ENCODE measurements around the gene SLC38A9. TPM values are rescaled to one million over a fixed set of nuclear protein-coding genes. Genes with fewer than 3 reads are reported as not detected.
"Not testable (repeated sequence)": the region's sequence is repeated elsewhere in the genome, so short reads cannot be mapped to it uniquely, and the experiment has no call there.

The SLC38A9 gene
- total RNA-seq, 1 experiment from 2014 or later, result 33.7 TPM

DNA sequence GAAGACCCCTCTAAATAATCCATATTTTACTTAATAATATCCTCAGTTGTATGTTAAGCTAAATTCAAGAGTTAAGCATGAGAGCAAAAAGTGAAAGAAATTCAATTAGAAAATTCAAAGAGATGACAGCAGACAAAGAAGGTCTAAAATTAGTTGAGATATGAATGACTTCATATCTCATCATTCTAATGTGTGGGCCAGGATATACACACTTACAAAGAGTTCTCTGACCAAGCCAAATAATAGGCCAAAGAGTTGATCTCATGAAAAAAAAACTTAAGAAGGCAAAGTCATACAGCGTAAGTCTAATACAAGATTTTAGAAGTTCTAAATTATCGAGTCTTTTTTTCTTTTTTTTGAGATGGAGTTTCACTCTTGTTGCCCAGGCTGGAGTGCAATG lies 89.7 kb downstream of the SLC38A9 start:
- Histone ChIP-seq H3K36me3 (no peaks in the 10 kb centered on the region), H3K9me3 (replicated peaks) (no peaks in the 10 kb centered on the region), H3K27ac (no peak overlapping the region), H3K27me3 (no peaks in the 10 kb centered on the region), H3K4me3 (no peak overlapping the region), H3K4me1 (no peaks in the 10 kb centered on the region; the same call in 1 of the 2 replicates)
- no peak for DNase-seq

DNA sequence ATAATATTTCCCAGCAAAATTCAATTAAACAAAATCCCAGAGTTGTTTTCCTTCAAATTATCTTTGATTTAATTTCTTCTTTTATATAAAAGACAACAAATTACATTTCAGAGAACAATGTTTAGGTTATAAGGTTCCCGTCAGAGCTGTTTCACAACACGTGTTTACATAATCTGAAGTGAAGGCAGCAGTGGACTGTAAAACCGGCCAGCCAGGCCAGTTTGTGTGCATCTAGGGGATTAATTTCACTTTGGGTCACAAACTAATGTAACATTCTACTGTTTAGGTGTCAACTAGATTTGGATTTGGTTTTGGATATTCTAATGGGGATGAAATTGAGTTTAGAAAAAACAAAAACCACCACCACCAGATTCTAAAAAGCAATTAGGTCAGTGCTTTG lies 90.9 kb downstream of the SLC38A9 start:
- H3K9me3 ChIP-seq (replicated peaks), result no peaks in the 10 kb centered on the region
- H3K4me1 ChIP-seq, result no peaks in the 10 kb centered on the region; the same call in 1 of the 2 replicates
- no peak overlapping the region for H3K4me3 ChIP-seq
- no peak for DNase-seq
- no peak overlapping the region for H3K27ac ChIP-seq
- no peaks in the 10 kb centered on the region for H3K36me3 ChIP-seq
- no peaks in the 10 kb centered on the region for H3K27me3 ChIP-seq

DNA sequence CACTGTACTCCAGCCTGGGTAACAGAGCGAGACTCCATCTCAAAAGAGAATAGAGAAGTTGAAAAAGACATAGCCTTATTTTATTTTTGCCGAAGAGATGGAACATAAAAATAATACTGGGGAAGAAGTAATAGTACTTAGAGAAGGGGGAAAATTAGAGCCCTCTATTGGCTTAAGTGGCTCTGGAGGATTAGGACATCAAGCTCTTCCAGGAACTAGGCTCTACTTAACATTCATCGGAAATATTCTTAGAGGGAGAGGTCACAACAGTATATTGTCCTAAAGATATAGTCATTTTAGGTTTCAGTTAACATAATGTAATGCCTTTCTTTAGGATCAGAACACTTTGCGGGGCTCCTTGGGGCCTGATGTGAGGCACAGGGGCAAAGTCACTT lies 91.4 kb downstream of the SLC38A9 start:
- Histone ChIP-seq H3K4me3 (no peak overlapping the region), H3K4me1 (no peaks in the 10 kb centered on the region), H3K27ac (no peak overlapping the region), H3K27me3 (no peaks in the 10 kb centered on the region), H3K9me3 (replicated peaks) (no peaks in the 10 kb centered on the region), H3K36me3 (no peaks in the 10 kb centered on the region)
- no peak for DNase-seq

DNA sequence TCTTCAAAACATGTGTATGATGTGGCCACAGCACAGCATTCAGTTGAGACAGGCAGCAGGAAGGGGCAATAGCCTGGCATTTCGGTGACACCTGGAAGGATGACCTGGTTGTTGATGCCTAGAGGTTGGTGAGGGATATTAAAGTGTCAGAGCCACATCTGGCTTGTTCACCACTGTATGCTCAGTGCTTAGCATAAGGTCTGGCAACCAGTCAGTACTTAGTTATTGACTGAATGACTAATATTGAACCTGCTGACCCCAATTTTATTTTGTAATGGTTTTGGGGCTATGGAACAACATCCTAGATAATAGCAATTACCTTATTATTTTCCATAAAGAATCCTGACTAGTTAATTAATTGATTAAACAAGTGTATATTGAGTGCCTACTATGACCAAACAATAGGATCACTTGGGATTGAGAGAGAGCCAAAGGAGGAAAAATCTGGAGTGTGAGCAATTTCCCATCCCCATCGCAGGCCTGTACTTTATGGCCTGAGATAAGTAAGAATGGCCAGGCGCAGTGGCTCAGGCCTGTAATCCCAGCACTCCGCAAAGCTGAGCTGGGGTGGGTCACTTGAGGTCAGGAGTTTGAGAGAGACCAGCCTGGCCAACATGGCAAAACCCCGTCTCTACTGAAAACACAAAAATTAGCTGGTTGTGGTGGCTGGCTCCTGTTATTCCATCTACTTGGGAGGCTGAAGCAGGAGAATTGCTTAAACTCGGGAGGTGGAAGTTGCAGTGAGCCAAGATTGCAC lies 91.9 kb downstream of the SLC38A9 start:
- Histone ChIP-seq H3K9me3 (replicated peaks) (no peaks in the 10 kb centered on the region), H3K4me1 (no peaks in the 10 kb centered on the region), H3K4me3 (no peak overlapping the region), H3K27ac (no peak overlapping the region), H3K36me3 (no peaks in the 10 kb centered on the region), H3K27me3 (no peaks in the 10 kb centered on the region)
- DNase-seq, result no peak

DNA sequence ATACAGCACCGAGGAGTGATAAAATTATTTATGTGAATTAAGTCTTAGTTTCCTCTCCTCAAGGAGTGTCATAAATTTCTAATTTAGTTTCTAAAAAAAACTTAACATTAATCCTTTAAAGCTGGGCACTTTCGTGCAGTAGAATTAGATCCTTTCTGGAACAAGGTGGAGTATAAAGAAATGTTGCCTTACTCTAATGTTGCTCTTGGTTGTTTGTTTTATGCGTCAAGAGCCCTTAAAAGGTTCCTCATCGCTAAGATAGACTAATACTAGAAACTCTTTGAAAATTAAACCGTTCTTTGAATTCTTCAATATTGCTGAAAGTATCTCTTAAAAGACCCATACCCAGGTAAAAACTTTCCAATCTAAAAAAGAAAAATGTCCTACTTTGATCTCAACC lies 93.8 kb downstream of the SLC38A9 start:
- no peaks in the 10 kb centered on the region for H3K36me3 ChIP-seq
- no peak overlapping the region for H3K27ac ChIP-seq
- H3K4me1 ChIP-seq, result no peaks in the 10 kb centered on the region
- no peaks in the 10 kb centered on the region for H3K27me3 ChIP-seq
- no peaks in the 10 kb centered on the region; the same call in 1 of the 2 replicates for H3K9me3 ChIP-seq (replicated peaks)
- no peak overlapping the region for H3K4me3 ChIP-seq
- no peak for DNase-seq

DNA sequence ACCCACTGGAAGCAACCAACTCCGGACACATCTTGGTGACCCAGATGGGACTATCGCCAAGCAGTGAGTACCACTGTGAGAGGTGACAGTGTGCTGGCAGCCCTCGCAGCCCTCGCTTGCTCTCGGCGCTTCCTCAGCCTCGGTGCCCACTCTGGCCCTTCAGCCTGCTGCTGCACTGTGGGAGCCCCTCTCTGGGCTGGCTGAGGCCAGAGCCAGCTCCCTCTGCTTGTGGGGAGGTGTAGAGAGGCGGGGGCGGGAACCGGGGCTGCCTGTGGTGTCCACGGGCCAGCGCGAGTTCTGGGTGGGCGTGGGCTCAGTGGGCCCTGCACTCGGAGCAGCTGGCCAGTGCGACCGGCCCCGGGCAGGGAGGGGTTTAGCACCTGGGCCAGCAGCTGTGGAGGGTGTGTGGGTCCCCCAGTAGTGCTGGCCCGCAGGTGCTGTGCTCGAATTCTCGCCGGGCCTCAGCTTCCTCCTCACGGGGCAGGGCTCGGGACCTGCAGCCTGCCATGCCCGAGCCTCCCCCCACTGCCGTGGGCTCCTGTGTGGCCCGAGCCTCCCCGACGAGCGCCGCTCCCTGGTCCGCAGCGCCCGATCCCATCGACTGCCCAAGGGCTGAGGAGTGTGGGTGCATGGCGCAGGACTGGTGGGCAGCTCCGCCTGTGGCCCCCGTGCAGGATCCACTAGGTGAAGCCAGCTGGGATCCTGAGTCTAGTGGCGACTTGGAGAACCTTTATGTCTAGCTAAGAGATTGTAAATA lies 98.8 kb downstream of the SLC38A9 start:
- Histone ChIP-seq H3K4me1 (no peaks in the 10 kb centered on the region), H3K27ac (no peak overlapping the region), H3K27me3 (no peaks in the 10 kb centered on the region), H3K9me3 (replicated peaks) (no peaks in the 10 kb centered on the region; the same call in 1 of the 2 replicates), H3K36me3 (no peaks in the 10 kb centered on the region), H3K4me3 (no peak overlapping the region)
- DNase-seq, result no peak

DNA sequence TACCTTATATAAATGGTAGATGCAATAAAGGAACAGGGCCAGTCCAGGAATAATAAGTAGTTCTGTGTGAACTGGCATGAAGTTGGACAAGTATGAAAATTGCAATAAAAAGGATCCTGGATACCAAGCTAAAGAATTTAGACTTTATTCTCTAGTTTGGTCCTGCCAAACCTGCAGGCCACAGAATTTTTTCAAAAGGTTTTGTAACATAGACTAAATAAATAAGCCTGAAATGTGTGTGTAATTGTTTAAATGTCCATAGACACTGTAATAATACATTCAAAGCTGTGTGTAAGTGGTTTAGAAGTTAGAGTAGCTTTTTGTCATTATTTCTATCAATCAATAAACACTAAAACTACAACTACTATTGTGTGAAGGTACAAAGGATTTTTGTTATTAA lies 101.6 kb downstream of the SLC38A9 start:
- Histone ChIP-seq H3K4me3 (no peak overlapping the region), H3K9me3 (replicated peaks) (no peaks in the 10 kb centered on the region; the same call in 1 of the 2 replicates), H3K36me3 (no peaks in the 10 kb centered on the region), H3K27ac (no peak overlapping the region), H3K4me1 (no peaks in the 10 kb centered on the region), H3K27me3 (no peaks in the 10 kb centered on the region)
- no peak for DNase-seq

DNA sequence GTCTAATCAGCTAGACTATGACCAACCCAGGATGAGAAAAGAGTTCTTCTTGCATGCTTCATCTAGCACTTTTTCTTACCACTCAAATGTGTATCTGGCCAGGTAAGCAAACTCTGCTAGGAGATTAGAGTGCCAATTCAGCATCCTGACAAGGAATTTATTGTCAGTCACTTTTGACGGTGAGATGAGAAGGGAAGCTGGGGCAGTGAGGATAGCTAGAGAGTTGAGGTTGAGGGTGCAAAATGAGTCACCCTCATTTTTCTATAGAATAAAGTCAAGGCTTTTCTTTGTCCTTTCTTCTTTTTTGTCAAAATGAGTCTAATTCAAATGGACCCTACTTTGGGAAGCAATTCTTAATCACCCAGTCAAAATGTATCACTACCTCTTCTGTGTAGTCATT lies 102.7 kb downstream of the SLC38A9 start:
- H3K4me1 ChIP-seq, result peaks cover 8% of the 10 kb centered on the region
- no peak overlapping the region for H3K4me3 ChIP-seq
- H3K9me3 ChIP-seq (replicated peaks), result no peaks in the 10 kb centered on the region; the same call in 1 of the 2 replicates
- H3K27me3 ChIP-seq, result no peaks in the 10 kb centered on the region
- no peak overlapping the region for H3K27ac ChIP-seq
- no peak for DNase-seq
- H3K36me3 ChIP-seq, result no peaks in the 10 kb centered on the region

DNA sequence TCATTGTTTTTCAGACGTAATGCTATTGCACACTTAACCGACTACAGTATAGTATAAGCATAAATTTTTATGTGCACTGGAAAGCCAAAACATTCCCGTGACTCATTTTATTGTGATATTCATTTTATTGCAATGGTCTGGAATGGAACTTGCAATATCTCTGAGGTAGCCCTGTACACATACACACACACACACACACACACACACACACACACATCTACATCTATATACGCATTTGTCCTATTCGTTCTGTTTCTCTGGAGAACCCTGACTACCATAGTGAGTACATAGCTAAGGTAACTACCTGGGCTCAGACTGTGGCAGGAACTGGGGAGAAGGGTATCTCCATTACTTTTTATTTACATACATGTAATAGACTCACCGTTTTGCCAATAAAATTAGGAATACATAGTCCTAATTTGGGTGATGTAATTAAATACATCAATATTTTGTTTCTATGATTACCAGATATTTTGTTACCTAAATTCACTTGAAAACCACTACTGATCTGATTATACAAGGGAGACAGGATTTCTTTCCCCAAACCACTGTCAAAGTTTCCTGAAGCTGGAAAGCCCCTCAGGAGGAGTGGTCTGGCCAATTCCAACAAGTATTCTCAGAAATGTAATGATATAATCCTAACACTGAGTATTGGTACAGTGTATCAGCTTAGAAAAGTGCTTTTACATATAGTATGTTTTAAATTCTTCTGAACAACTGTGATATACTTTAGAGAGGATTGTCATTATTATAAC lies 103.4 kb downstream of the SLC38A9 start:
- no peaks in the 10 kb centered on the region for H3K27me3 ChIP-seq
- no peaks in the 10 kb centered on the region for H3K36me3 ChIP-seq
- no peak overlapping the region for H3K4me3 ChIP-seq
- no peaks in the 10 kb centered on the region; the same call in 1 of the 2 replicates for H3K9me3 ChIP-seq (replicated peaks)
- no peak for DNase-seq
- H3K27ac ChIP-seq, result no peak overlapping the region
- H3K4me1 ChIP-seq, result peaks cover 14% of the 10 kb centered on the region

DNA sequence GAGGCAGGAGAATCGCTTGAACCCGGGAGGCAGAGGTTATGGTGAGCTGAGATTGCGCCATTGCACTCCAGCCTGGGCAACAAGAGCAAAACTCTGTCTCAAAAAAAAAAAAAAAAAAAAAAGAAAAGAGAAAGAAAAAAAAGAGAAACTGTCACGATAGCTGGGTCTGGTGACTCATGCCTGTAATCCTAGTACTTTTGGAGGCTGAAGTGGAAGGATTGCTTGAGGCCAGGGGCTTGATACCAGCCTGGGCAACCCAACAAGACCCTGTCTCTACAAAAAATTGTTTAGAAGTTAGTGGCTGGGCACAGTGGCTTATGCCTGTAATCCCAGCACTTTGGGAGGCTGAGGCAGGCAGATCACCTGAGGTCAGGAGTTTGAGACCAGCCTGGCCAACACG lies 104.8 kb downstream of the SLC38A9 start:
- H3K27me3 ChIP-seq; H3K27ac ChIP-seq; H3K4me3 ChIP-seq; H3K36me3 ChIP-seq; H3K9me3 ChIP-seq (replicated peaks): not testable (repeated sequence)
- H3K4me1 ChIP-seq, result peaks cover 29% of the 10 kb centered on the region
- DNase-seq, result peak in 1 of 2 experiments; percentile 41

DNA sequence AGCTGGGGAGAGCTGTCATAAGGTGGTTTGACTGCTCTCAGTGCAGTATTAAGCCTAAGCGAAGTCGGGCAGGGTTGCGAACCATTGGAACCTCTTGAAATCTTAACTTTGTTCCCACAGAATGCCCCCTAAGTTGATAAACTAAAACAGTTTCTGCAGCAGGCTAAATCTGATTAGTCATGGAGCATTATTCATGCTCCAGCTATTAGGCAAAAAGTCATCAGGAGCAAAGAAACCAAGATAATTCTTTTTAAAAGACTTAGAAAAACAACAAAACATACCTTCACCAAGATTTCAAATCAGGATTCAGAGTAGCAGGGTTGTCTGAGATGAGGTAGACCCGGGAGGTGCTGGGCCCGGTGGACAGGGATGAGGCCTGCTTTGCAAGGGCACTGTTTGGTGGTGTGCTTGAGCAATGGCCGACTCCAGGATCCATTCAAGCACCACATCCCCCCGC lies 107.5 kb downstream of the SLC38A9 start:
- Histone ChIP-seq H3K4me3 (peak overlapping the region; percentile 3; the same call in 1 of the 2 replicates), H3K27me3 (no peaks in the 10 kb centered on the region), H3K27ac (peak overlapping the region; percentile 98), H3K4me1 (peaks cover 51% of the 10 kb centered on the region), H3K9me3 (replicated peaks) (no peaks in the 10 kb centered on the region), H3K36me3 (no peaks in the 10 kb centered on the region)
- DNase-seq, result peak; percentile 88 to 96

DNA sequence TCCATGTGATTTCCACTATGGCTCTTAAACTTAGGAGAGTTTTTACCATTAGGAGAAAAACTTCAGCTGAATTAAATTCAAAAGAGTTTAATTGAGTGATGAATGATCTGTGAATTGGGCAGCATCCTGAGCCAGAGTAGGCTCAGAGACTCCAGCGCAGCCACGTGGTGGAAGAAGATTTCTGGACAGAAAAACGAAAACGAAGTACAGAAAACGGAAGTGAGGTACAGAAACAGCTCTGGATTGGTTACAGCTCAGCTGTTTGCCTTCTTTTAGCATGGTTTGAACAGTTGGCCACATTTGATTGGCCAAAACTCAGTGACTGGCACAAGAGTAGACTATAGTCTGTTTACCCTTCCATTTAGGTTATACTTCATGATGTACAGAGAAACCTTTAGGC lies 108.2 kb downstream of the SLC38A9 start:
- Histone ChIP-seq H3K9me3 (replicated peaks) (no peaks in the 10 kb centered on the region), H3K4me1 (peaks cover 53% of the 10 kb centered on the region), H3K36me3 (no peaks in the 10 kb centered on the region), H3K4me3 (peak overlapping the region; percentile 3; the same call in 1 of the 2 replicates), H3K27ac (peak overlapping the region; percentile 98), H3K27me3 (no peaks in the 10 kb centered on the region)
- DNase-seq, result peak; percentile 76 to 91

DNA sequence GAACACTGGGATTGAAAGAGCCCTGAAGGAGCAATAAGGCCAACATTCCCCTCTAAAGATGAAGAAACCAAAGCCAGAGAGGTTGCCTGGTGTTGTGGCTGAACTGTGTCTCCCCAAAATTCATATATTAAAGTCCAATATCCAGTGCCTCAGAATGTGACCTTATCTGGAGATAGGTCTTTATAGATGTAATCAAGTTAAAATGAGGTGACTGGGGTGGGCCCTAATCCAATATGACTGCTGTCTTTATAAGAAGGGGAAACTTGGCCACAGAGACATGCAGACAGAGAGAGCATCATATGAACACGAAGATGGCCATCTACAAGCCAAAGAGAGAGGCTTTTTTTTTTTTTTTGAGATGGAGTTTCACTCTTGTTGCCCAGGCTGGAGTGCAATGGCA lies 110.5 kb downstream of the SLC38A9 start:
- Histone ChIP-seq H3K27me3 (no peaks in the 10 kb centered on the region), H3K4me3 (peak overlapping the region; percentile 40), H3K4me1 (peaks cover 53% of the 10 kb centered on the region), H3K36me3 (no peaks in the 10 kb centered on the region), H3K27ac (peak overlapping the region; percentile 98), H3K9me3 (replicated peaks) (no peaks in the 10 kb centered on the region)
- no peak for DNase-seq

DNA sequence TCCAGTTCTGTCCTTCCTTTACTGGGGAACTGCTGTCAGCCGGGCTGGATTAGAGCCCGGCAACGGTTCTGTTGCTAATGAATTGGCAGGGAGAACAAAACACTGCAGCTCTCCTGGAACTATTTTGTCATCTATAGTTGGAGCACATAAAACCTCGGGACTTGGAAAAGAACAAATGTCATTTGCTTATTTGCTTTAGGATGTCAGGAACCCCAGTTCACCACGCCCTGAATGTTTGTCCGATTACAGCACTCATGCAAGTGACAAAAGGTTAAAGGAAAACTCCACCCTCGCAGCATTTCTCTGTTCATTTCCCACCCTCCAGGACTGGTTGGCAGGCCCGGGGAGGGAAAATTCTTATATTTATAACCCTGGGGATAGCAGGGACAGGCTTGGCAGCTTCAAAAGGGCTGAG lies 110.9 kb downstream of the SLC38A9 start:
- peak overlapping the region; percentile 98 for H3K27ac ChIP-seq
- peak; percentile 85 to 87 for DNase-seq
- H3K36me3 ChIP-seq, result no peaks in the 10 kb centered on the region
- peak overlapping the region; percentile 40 for H3K4me3 ChIP-seq
- no peaks in the 10 kb centered on the region for H3K27me3 ChIP-seq
- H3K9me3 ChIP-seq (replicated peaks), result no peaks in the 10 kb centered on the region
- H3K4me1 ChIP-seq, result peaks cover 53% of the 10 kb centered on the region

Measured in SJCRH30 (cell line).